HepG2 (cell line): ENCODE measurements around the gene CLNS1A. TPM values are rescaled to one million over a fixed set of nuclear protein-coding genes. Genes with fewer than 3 reads are reported as not detected.

Experiments used
- AGO2 ChIP-seq: fragments of 200-400 bp; formaldehyde crosslinking; optimal IDR thresholded peaks from 2 replicates; pipeline ENCODE3; 2017; ENCODE audit warnings: mild to moderate bottlenecking, low read depth, low read length, moderate library complexity
- ATF3 ChIP-seq: sonication (generic); formaldehyde crosslinking; IDR thresholded peaks from 2 replicates; pipeline ENCODE4 v1.4.0; 2020; ENCODE audit warnings: missing genetic modification reagents
- CREM ChIP-seq, 2 experiments: sonication (generic) in 1 of 2; formaldehyde crosslinking in 1 of 2; IDR thresholded peaks; 2 replicates each; pipeline versions ENCODE4 v1.4.0 to v1.6.1; 2016 to 2020; ENCODE audit warnings: antibody characterized with exemption in 1 of 2, mild to moderate bottlenecking in 1 of 2, missing genetic modification reagents in 1 of 2
- HCFC1 ChIP-seq: fragments of 150-350 bp; IDR thresholded peaks from 2 replicates; pipeline ENCODE4 v1.6.1; 2014; ENCODE audit warnings: low read depth, low read length
- KLF13 ChIP-seq: sonication (generic); formaldehyde crosslinking; IDR thresholded peaks from 2 replicates; pipeline ENCODE4 v1.4.0; 2020; ENCODE audit warnings: mild to moderate bottlenecking, missing genetic modification reagents
- KLF6 ChIP-seq: IDR thresholded peaks from 2 replicates; pipeline ENCODE4 v1.8.0; 2016; ENCODE audit warnings: missing biosample characterization, missing genetic modification reagents
- MEF2D ChIP-seq: sonication (generic); formaldehyde crosslinking; IDR thresholded peaks from 2 replicates; pipeline ENCODE4 v1.5.1; 2020; ENCODE audit warnings: mild to moderate bottlenecking, missing genetic modification reagents
- NFE2L1 ChIP-seq: sonication (generic); formaldehyde crosslinking; IDR thresholded peaks from 2 replicates; pipeline ENCODE4 v1.4.0; 2020; ENCODE audit warnings: missing genetic modification reagents, mild to moderate bottlenecking, borderline replicate concordance
- NR1H2 ChIP-seq: sonication (generic); formaldehyde crosslinking; IDR thresholded peaks from 2 replicates; pipeline ENCODE4 v1.8.1; 2022; ENCODE audit warnings: low read depth, missing genetic modification reagents, borderline replicate concordance
- PLRG1 ChIP-seq: fragments of 450-650 bp; conservative IDR thresholded peaks from 2 replicates; pipeline ENCODE4 v1.6.1; 2016
- POGZ ChIP-seq: sonication (generic); formaldehyde crosslinking; IDR thresholded peaks from 2 replicates; pipeline ENCODE4 v1.4.0; 2020; ENCODE audit warnings: mild to moderate bottlenecking, missing genetic modification reagents
- RBM39 ChIP-seq: fragments of 200-400 bp; formaldehyde crosslinking; IDR thresholded peaks from one replicate; pipeline ENCODE4 v1.6.1; 2018; ENCODE audit warnings: antibody characterized with exemption, mild to moderate bottlenecking, low read depth, low read length; ENCODE audit not compliant: poor library complexity, severe bottlenecking
- RNF2 ChIP-seq: fragments of 450-650 bp; conservative IDR thresholded peaks from 2 replicates; pipeline ENCODE4 v1.6.1; 2016; ENCODE audit warnings: low read depth
- SATB2 ChIP-seq: sonication (generic); formaldehyde crosslinking; IDR thresholded peaks from 2 replicates; pipeline ENCODE4 v1.5.0; 2020; ENCODE audit warnings: missing genetic modification reagents
- TRIM24 ChIP-seq: sonication (generic); formaldehyde crosslinking; IDR thresholded peaks from 2 replicates; pipeline ENCODE4 v1.8.0; 2022; ENCODE audit warnings: mild to moderate bottlenecking, missing genetic modification reagents
- ZKSCAN8 ChIP-seq: IDR thresholded peaks from 2 replicates; pipeline ENCODE4 v1.6.1; 2016; ENCODE audit warnings: borderline replicate concordance, missing genetic modification reagents, missing compliant biosample characterization
- ZNF121 ChIP-seq: sonication (generic); formaldehyde crosslinking; IDR thresholded peaks from 2 replicates; pipeline ENCODE4 v1.5.0; 2020; ENCODE audit warnings: mild to moderate bottlenecking, missing genetic modification reagents
- ZNF281 ChIP-seq: sonication (generic); formaldehyde crosslinking; IDR thresholded peaks from 2 replicates; pipeline ENCODE4 v1.4.0; 2020; ENCODE audit warnings: missing genetic modification reagents, borderline replicate concordance
- ZNF329 ChIP-seq: sonication (generic); formaldehyde crosslinking; IDR thresholded peaks from 2 replicates; pipeline ENCODE4 v1.9.0; 2021; ENCODE audit warnings: low read depth, mild to moderate bottlenecking, missing genetic modification reagents
- polyA plus RNA-seq, 8 experiments: library from polyadenylated mRNA; depleted of rRNA in 3 of 8; stranded (reverse) in 7 of 8; unstranded in 1 of 8; fragments of >200 nt; fragmentation: Illumina TruSeq in 4 of 8; extraction: Trizol in 4 of 8; gene quantifications; 2 replicates each; pipeline versions ENCODE4 v1.2.1 to v1.2.3, GENCODE V29; 2011 to 2016; ENCODE audit warnings: low read depth in 4 of 8, missing spikeins in 1 of 8, mixed read lengths in 1 of 8; ENCODE audit not compliant: insufficient read depth in 1 of 8
- total RNA-seq, 5 experiments: library from RNA; depleted of rRNA; stranded (reverse); fragments of >200 nt; fragmentation: Illumina TruSeq; extraction: Trizol; gene quantifications; 2 replicates each; pipeline ENCODE4 v1.2.3, GENCODE V29; 2016; ENCODE audit warnings: low read depth in 1 of 5
- TF ChIP-seq, protein P1 (sequence below): sonication (generic); formaldehyde crosslinking; IDR thresholded peaks from 2 replicates; pipeline ENCODE4 v1.4.0; 2020; ENCODE audit warnings: mild to moderate bottlenecking, missing genetic modification reagents
- TF ChIP-seq, protein P2 (sequence below): sonication (generic); formaldehyde crosslinking; IDR thresholded peaks from 2 replicates; pipeline ENCODE4 v1.4.0; 2020; ENCODE audit warnings: missing genetic modification reagents, borderline replicate concordance

Gene CLNS1A
- total and polyA plus RNA-seq, 2 of the 13 experiments (the other 11 are each of a cell fraction or from before 2014, with no cell fraction given) = 158 to 219 TPM

GRCh38 chr11:77637345-77638165, at the start of gene CLNS1A (continued):
- peak; percentile 52; the same call in 1 of the 2 replicates for TF ChIP-seq ZNF281 (CRISPR knock-in tag)
- TF ChIP-seq RBM39 = no peak
- TF ChIP-seq HCFC1 = peak; percentile 66
- TF ChIP-seq KLF6 (CRISPR knock-in tag) = peak; percentile 84
- no peak for TF ChIP-seq PLRG1
- no peak for TF ChIP-seq NFE2L1 (CRISPR knock-in tag)
- no peak for TF ChIP-seq KLF13 (CRISPR knock-in tag)
- peak; percentile 70; the same call in 1 of the 2 replicates for TF ChIP-seq RNF2
- TF ChIP-seq, protein P1, sequence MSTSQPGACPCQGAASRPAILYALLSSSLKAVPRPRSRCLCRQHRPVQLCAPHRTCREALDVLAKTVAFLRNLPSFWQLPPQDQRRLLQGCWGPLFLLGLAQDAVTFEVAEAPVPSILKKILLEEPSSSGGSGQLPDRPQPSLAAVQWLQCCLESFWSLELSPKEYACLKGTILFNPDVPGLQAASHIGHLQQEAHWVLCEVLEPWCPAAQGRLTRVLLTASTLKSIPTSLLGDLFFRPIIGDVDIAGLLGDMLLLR (CRISPR knock-in tag) = 0 out of 2 replicates have a peak, but pooled peaks have one; percentile 57
- TF ChIP-seq MEF2D (CRISPR knock-in tag) = peak; percentile 46
- TF ChIP-seq AGO2 = peak; percentile 69
- TF ChIP-seq ZNF121 (CRISPR knock-in tag) = no peak; the same call in 1 of the 2 replicates
- TF ChIP-seq ATF3 (CRISPR knock-in tag) = peak; percentile 53; the same call in 1 of the 2 replicates
- peak; percentile 51; the same call in 1 of the 2 replicates for TF ChIP-seq ZKSCAN8 (CRISPR knock-in tag)
- peak; percentile 70; the same call in 1 of the 2 replicates for TF ChIP-seq ZNF329
- peak; percentile 70; the same call in 1 of the 2 replicates for TF ChIP-seq SATB2 (CRISPR knock-in tag)
- peak; percentile 85 for TF ChIP-seq POGZ (CRISPR knock-in tag)
- TF ChIP-seq CREM (IDR thresholded peaks at IDR 0.05) = peak; percentile 77
- TF ChIP-seq CREM (CRISPR knock-in tag; IDR thresholded peaks at IDR 0.05) = no peak
- no peak for TF ChIP-seq TRIM24 (CRISPR knock-in tag)
- TF ChIP-seq, protein P2, sequence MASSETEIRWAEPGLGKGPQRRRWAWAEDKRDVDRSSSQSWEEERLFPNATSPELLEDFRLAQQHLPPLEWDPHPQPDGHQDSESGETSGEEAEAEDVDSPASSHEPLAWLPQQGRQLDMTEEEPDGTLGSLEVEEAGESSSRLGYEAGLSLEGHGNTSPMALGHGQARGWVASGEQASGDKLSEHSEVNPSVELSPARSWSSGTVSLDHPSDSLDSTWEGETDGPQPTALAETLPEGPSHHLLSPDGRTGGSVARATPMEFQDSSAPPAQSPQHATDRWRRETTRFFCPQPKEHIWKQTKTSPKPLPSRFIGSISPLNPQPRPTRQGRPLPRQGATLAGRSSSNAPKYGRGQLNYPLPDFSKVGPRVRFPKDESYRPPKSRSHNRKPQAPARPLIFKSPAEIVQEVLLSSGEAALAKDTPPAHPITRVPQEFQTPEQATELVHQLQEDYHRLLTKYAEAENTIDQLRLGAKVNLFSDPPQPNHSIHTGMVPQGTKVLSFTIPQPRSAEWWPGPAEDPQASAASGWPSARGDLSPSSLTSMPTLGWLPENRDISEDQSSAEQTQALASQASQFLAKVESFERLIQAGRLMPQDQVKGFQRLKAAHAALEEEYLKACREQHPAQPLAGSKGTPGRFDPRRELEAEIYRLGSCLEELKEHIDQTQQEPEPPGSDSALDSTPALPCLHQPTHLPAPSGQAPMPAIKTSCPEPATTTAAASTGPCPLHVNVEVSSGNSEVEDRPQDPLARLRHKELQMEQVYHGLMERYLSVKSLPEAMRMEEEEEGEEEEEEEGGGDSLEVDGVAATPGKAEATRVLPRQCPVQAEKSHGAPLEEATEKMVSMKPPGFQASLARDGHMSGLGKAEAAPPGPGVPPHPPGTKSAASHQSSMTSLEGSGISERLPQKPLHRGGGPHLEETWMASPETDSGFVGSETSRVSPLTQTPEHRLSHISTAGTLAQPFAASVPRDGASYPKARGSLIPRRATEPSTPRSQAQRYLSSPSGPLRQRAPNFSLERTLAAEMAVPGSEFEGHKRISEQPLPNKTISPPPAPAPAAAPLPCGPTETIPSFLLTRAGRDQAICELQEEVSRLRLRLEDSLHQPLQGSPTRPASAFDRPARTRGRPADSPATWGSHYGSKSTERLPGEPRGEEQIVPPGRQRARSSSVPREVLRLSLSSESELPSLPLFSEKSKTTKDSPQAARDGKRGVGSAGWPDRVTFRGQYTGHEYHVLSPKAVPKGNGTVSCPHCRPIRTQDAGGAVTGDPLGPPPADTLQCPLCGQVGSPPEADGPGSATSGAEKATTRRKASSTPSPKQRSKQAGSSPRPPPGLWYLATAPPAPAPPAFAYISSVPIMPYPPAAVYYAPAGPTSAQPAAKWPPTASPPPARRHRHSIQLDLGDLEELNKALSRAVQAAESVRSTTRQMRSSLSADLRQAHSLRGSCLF (CRISPR knock-in tag) = no peak; the same call in 1 of the 2 replicates
- peak; percentile 27; the same call in 1 of the 2 replicates for TF ChIP-seq NR1H2
